ENCODE results near the gene LMF1.

The LMF1 gene

DNA sequence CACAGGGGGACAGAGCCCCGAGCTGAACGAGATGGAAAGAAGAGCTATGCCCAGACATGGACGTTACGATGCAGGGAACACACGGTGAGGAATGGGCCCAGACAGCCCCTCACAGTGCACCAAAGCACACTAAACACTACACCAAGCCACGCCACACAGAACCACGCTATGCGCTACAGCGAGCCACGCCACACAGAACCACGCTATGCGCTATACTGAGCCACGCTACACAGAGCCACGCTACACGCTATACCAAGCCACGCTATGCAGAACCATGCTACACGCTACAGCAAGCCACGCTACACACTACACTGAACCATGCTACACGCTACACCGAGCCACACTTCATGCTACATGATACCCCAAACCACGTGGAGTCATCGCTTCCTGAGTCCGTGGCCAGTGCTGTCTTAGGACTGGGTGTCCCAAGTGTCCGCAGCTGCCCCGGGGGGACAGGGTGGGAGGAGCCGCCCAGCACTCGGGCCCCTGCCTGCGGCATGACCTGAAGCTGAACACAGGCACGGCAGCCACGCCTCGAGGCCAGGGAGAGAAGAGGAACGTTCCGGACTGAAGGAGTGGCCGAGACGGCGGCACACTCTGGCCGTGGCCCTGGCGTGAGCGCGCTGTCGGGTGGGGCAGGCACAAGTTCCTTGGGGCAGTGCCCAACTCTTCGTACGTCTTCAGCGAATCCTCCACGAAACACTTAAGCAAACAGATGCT lies 61.3 kb downstream of the LMF1 start:
- no peak for DNase-seq (ENCODE audit: low read depth)
- TF ChIP-seq, protein P1, sequence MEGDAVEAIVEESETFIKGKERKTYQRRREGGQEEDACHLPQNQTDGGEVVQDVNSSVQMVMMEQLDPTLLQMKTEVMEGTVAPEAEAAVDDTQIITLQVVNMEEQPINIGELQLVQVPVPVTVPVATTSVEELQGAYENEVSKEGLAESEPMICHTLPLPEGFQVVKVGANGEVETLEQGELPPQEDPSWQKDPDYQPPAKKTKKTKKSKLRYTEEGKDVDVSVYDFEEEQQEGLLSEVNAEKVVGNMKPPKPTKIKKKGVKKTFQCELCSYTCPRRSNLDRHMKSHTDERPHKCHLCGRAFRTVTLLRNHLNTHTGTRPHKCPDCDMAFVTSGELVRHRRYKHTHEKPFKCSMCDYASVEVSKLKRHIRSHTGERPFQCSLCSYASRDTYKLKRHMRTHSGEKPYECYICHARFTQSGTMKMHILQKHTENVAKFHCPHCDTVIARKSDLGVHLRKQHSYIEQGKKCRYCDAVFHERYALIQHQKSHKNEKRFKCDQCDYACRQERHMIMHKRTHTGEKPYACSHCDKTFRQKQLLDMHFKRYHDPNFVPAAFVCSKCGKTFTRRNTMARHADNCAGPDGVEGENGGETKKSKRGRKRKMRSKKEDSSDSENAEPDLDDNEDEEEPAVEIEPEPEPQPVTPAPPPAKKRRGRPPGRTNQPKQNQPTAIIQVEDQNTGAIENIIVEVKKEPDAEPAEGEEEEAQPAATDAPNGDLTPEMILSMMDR (IDR thresholded peaks at IDR 0.05; ENCODE audit: low read depth, low read length, missing control alignments), result no peak
- no peak overlapping the region for H3K4me3 ChIP-seq (ENCODE audit: low read depth, low read length)

GRCh38 chr16:908526-909155 lies 62.1 kb downstream of the LMF1 start:
- no peak for DNase-seq (ENCODE audit: low read depth)
- TF ChIP-seq, protein P1 (IDR thresholded peaks at IDR 0.05; ENCODE audit: low read depth, low read length, missing control alignments), result no peak
- no peak overlapping the region for H3K4me3 ChIP-seq (ENCODE audit: low read depth, low read length)

- TF ChIP-seq, protein P1 (IDR thresholded peaks at IDR 0.05; ENCODE audit: low read depth, low read length, missing control alignments), result no peak
- DNase-seq (ENCODE audit: low read depth), result no peak
- H3K4me3 ChIP-seq (ENCODE audit: low read depth, low read length), result no peak overlapping the region
Measured at GRCh38 chr16:907842-908241, 62.9 kb downstream of the LMF1 start.

DNA sequence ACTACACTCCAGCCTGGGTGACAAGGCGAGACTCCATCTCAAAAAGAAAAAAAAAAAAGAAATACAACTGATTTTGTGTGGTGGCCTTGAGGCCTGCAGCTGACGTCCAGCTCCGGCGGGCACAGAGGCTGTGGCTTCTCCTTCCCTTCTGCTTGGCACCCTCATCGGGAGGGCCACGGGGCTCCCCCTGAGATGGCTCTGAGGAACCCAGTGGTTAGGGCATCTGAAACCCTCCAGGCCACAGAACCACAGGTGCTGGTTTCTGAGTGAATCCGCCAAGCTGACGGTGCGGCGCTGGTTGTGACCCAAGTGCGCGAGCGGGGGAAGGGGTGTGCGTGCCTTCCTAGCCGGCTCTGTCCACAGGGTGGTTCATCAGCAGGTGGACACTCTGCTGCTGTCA lies 63.4 kb downstream of the LMF1 start:
- TF ChIP-seq, protein P1 (IDR thresholded peaks at IDR 0.05; ENCODE audit: low read depth, low read length, missing control alignments), result no peak
- DNase-seq (ENCODE audit: low read depth), result no peak

DNA sequence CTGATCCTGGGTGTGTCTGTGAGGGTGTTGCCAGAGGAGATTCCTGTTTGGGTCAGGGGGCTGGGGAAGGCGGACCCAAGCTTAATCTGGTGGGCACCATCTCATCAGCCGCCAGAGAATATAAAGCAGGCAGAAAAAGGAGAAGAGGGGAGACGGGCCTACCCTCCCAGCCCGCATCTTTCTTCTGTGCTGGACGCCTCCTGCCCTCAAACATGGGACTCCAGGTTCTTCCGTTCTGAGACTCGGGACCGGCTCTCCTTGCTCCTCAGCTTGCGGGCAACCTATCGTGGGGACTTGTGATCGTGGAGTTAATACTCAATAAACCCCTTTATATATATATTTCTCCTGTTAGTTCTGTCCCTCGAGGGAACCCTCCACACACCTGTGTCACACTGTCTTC lies 64.5 kb downstream of the LMF1 start:
- H3K4me3 ChIP-seq (ENCODE audit: low read depth, low read length), result no peak overlapping the region
- TF ChIP-seq, protein P1 (IDR thresholded peaks at IDR 0.05; ENCODE audit: low read depth, low read length, missing control alignments), result no peak
- DNase-seq (ENCODE audit: low read depth), result no peak

More for the DNA sequence above, 63.4 kb downstream of the LMF1 start:
- no peak overlapping the region for H3K4me3 ChIP-seq (ENCODE audit: low read depth, low read length)

GRCh38 chr16:901715-902601 lies 68.8 kb downstream of the LMF1 start:
- DNase-seq (ENCODE audit: low read depth), result no peak
- no peak overlapping the region for H3K4me3 ChIP-seq (ENCODE audit: low read depth, low read length)
- TF ChIP-seq, protein P1 (IDR thresholded peaks at IDR 0.05; ENCODE audit: low read depth, low read length, missing control alignments), result no peak

All from GM12864 (cell line).